ENCODE measurements around the gene RPL37.
"Not testable (repeated sequence)": the region's sequence is repeated elsewhere in the genome, so short reads cannot be mapped to it uniquely, and the experiment has no call there.

DNA sequence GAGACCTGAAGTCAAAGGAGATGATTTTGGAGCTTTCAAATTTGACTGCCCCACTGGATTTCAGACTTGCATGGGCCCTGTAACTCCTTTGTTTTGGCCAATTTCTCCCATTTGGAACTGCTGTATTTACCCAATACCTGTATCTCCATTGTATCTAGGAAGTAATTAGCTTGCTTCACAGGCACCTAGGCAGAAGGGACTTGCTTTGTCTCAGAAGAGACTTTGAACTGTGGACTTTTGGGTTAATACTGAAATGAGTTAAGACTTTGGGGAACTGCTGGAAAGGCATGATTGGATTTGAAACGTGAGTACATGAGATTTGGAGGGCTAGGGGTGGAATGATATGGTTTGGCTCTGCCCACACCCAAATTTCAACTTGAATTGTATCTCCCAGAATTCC lies 48.0 kb upstream of the RPL37 start:
- TF ChIP-seq, protein P1, sequence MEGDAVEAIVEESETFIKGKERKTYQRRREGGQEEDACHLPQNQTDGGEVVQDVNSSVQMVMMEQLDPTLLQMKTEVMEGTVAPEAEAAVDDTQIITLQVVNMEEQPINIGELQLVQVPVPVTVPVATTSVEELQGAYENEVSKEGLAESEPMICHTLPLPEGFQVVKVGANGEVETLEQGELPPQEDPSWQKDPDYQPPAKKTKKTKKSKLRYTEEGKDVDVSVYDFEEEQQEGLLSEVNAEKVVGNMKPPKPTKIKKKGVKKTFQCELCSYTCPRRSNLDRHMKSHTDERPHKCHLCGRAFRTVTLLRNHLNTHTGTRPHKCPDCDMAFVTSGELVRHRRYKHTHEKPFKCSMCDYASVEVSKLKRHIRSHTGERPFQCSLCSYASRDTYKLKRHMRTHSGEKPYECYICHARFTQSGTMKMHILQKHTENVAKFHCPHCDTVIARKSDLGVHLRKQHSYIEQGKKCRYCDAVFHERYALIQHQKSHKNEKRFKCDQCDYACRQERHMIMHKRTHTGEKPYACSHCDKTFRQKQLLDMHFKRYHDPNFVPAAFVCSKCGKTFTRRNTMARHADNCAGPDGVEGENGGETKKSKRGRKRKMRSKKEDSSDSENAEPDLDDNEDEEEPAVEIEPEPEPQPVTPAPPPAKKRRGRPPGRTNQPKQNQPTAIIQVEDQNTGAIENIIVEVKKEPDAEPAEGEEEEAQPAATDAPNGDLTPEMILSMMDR (IDR thresholded peaks at IDR 0.05; ENCODE audit: low read depth, low read length), result not testable (repeated sequence)
- not testable (repeated sequence) for TF ChIP-seq POLR2A (IDR thresholded peaks at IDR 0.05; ENCODE audit: extremely low read depth, insufficient read length); MYC (IDR thresholded peaks at IDR 0.05; ENCODE audit: low read depth, low read length)
- TF ChIP-seq, protein P2, sequence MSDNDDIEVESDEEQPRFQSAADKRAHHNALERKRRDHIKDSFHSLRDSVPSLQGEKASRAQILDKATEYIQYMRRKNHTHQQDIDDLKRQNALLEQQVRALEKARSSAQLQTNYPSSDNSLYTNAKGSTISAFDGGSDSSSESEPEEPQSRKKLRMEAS (IDR thresholded peaks at IDR 0.05; ENCODE audit: low read depth, low read length), result not testable (repeated sequence)
